ENCODE measurements around the gene AFF1. TPM values are rescaled to one million over a fixed set of nuclear protein-coding genes. Genes with fewer than 3 reads are reported as not detected.
"Not testable (repeated sequence)": the region's sequence is repeated elsewhere in the genome, so short reads cannot be mapped to it uniquely, and the experiment has no call there.

AFF1 gene
- polyA plus RNA-seq, 1 donor (not counting 4 experiments of a cell fraction or from before 2014, with no cell fraction given) = 14.4 TPM

DNA sequence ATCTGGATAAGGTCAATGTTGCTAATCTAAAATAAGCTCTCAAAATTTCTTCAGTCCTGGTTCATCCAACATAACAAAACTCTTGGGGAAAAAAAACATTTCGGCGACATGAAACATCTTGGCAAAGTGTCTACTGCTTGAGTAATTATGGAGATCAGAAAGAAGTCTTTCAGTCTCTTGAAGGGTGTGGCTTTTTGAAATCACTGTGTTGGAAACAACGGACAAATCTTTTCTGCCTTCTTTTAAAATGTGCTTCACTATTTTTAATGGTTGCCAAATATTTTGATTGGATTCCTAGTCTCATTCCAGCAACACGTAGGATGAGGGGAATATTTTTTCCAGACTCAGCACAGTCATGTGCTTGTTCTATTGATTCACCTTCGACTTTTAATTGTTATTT, 147.0 kb downstream of the AFF1 start:
- Histone ChIP-seq H3K27ac (ENCODE audit: control insufficient read depth, insufficient read depth, low read length) (no peak overlapping the region), H3K9ac (ENCODE audit: control insufficient read depth, extremely low read depth, insufficient read depth, low read length) (no peak overlapping the region), H3K79me2 (ENCODE audit: control insufficient read depth, insufficient read depth, low read length) (peaks cover 12% of the 10 kb centered on the region), H4K20me1 (ENCODE audit: control insufficient read depth, extremely low read depth, insufficient read depth, low read length) (no peaks in the 10 kb centered on the region), H3K4me1 (ENCODE audit: control insufficient read depth, extremely low read depth, insufficient read depth, low read length) (peaks cover 23% of the 10 kb centered on the region), H3K27me3 (ENCODE audit: control insufficient read depth, extremely low read depth, insufficient read depth, low read length) (no peaks in the 10 kb centered on the region), H3K36me3 (ENCODE audit: control insufficient read depth in 2 of 2, extremely low read depth in 1 of 2, insufficient read depth in 2 of 2, low read length in 2 of 2) (no peaks in the 10 kb centered on the region), H3K9me1 (ENCODE audit: control insufficient read depth, extremely low read depth, insufficient read depth, low read length) (no peaks in the 10 kb centered on the region), H2AFZ (ENCODE audit: control insufficient read depth, low read length) (no peak overlapping the region), H3K9me3 (ENCODE audit: control insufficient read depth, low read depth, low read length) (no peaks in the 10 kb centered on the region), H3K4me3 (ENCODE audit: control insufficient read depth in 2 of 3, extremely low read depth in 1 of 3, insufficient read depth in 2 of 3, low read depth in 1 of 3, low read length in 3 of 3) (no peak overlapping the region), H3K4me2 (ENCODE audit: control insufficient read depth, extremely low read depth, insufficient read depth, low read depth, low read length) (peak overlapping the region; percentile 24)
- FAIRE-seq (no peak), DNase-seq (ENCODE audit: low read depth, low spot score) (no peak)
- dilution Hi-C loops (cut with MboI; ENCODE audit: extremely low pct_ligation_motif_present, low sequenced_read_pairs) = no loop called here
- TF ChIP-seq, protein P1, sequence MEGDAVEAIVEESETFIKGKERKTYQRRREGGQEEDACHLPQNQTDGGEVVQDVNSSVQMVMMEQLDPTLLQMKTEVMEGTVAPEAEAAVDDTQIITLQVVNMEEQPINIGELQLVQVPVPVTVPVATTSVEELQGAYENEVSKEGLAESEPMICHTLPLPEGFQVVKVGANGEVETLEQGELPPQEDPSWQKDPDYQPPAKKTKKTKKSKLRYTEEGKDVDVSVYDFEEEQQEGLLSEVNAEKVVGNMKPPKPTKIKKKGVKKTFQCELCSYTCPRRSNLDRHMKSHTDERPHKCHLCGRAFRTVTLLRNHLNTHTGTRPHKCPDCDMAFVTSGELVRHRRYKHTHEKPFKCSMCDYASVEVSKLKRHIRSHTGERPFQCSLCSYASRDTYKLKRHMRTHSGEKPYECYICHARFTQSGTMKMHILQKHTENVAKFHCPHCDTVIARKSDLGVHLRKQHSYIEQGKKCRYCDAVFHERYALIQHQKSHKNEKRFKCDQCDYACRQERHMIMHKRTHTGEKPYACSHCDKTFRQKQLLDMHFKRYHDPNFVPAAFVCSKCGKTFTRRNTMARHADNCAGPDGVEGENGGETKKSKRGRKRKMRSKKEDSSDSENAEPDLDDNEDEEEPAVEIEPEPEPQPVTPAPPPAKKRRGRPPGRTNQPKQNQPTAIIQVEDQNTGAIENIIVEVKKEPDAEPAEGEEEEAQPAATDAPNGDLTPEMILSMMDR (optimal IDR thresholded peaks at IDR 0.05 in 1 of 3, IDR thresholded peaks at IDR 0.05 in 1 of 3, conservative IDR thresholded peaks at IDR 0.05 in 1 of 3; ENCODE audit: extremely low read depth in 1 of 3, insufficient read depth in 2 of 3, low read length in 3 of 3) = no peak
- no peak for TF ChIP-seq EZH2 (IDR thresholded peaks at IDR 0.05; ENCODE audit: low read length)

DNA sequence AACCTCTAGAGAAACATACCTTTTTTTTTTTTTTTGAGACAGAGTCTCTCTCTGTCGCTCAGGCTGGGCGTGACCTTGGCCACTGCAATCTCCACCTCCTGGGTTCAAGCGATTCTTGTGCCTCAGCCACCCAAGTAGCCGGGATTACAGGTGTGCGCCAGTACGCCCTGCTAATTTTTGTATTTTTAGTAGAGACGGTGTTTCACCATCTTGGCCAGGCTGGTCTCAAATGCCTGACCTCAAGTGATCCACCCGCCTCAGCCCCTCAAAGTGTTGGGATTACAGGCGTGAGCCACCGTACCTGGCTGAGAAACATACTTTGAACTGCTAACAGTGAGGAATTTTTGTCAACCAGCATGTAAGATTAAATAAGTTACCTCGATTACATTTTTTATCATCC, 150.9 kb downstream of the AFF1 start:
- H3K79me2 ChIP-seq (ENCODE audit: control insufficient read depth, insufficient read depth, low read length); H3K4me1 ChIP-seq (ENCODE audit: control insufficient read depth, extremely low read depth, insufficient read depth, low read length); H3K4me3 ChIP-seq (ENCODE audit: control insufficient read depth in 2 of 3, extremely low read depth in 1 of 3, insufficient read depth in 2 of 3, low read depth in 1 of 3, low read length in 3 of 3); H3K9me1 ChIP-seq (ENCODE audit: control insufficient read depth, extremely low read depth, insufficient read depth, low read length); H3K27me3 ChIP-seq (ENCODE audit: control insufficient read depth, extremely low read depth, insufficient read depth, low read length); H3K9ac ChIP-seq (ENCODE audit: control insufficient read depth, extremely low read depth, insufficient read depth, low read length); DNase-seq (ENCODE audit: low read depth, low spot score); H3K9me3 ChIP-seq (ENCODE audit: control insufficient read depth, low read depth, low read length); H4K20me1 ChIP-seq (ENCODE audit: control insufficient read depth, extremely low read depth, insufficient read depth, low read length); H3K4me2 ChIP-seq (ENCODE audit: control insufficient read depth, extremely low read depth, insufficient read depth, low read depth, low read length); dilution Hi-C loops (cut with MboI; ENCODE audit: extremely low pct_ligation_motif_present, low sequenced_read_pairs); H3K27ac ChIP-seq (ENCODE audit: control insufficient read depth, insufficient read depth, low read length); H2AFZ ChIP-seq (ENCODE audit: control insufficient read depth, low read length); FAIRE-seq; H3K36me3 ChIP-seq (ENCODE audit: control insufficient read depth in 2 of 2, extremely low read depth in 1 of 2, insufficient read depth in 2 of 2, low read length in 2 of 2): not testable (repeated sequence)

DNA sequence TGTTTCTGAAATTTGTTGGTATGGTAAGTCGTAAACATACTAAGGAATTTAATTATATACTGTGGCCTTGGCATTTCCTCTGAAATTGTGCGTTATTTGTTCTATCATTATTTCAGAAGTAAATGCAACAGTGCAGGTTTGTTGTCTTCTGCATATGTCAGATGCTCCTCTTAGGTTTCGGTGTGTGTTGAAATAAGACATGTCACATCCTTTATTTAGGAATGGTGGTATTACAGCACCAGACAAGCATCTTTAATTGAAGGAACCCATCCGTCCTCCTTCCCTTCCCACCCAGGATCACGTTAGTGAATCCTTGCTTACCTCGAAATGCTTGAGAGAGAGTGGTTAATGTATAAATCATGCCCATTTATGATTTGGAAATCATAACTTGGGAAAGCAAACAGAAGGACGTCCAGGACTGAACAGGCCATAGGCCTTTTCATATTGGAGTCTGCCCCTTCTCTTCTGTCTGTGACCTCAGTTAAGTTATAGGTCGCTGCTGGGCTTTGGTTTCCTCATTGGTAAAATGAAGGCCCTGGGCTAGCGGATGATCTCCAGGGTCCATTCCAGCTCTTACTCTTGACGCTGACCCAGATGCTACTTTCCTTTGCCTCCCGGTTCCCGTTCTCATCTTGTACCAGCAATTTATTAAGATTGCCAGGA, 151.5 kb downstream of the AFF1 start:
- H4K20me1 ChIP-seq (ENCODE audit: control insufficient read depth, extremely low read depth, insufficient read depth, low read length) = no peaks in the 10 kb centered on the region
- peaks cover 10% of the 10 kb centered on the region for H3K4me1 ChIP-seq (ENCODE audit: control insufficient read depth, extremely low read depth, insufficient read depth, low read length)
- TF ChIP-seq, protein P1 (optimal IDR thresholded peaks at IDR 0.05 in 1 of 3, IDR thresholded peaks at IDR 0.05 in 1 of 3, conservative IDR thresholded peaks at IDR 0.05 in 1 of 3; ENCODE audit: extremely low read depth in 1 of 3, insufficient read depth in 2 of 3, low read length in 3 of 3) = no peak
- TF ChIP-seq EZH2 (IDR thresholded peaks at IDR 0.05; ENCODE audit: low read length) = no peak
- H3K36me3 ChIP-seq (ENCODE audit: control insufficient read depth in 2 of 2, extremely low read depth in 1 of 2, insufficient read depth in 2 of 2, low read length in 2 of 2) = no peaks in the 10 kb centered on the region
- DNase-seq (ENCODE audit: low read depth, low spot score) (no peak), FAIRE-seq (no peak)
- no peaks in the 10 kb centered on the region for H3K27me3 ChIP-seq (ENCODE audit: control insufficient read depth, extremely low read depth, insufficient read depth, low read length)
- dilution Hi-C loops (cut with MboI; ENCODE audit: extremely low pct_ligation_motif_present, low sequenced_read_pairs) = no loop called here
- no peak overlapping the region for H3K4me3 ChIP-seq (ENCODE audit: control insufficient read depth in 2 of 3, extremely low read depth in 1 of 3, insufficient read depth in 2 of 3, low read depth in 1 of 3, low read length in 3 of 3)
- no peaks in the 10 kb centered on the region for H3K9me3 ChIP-seq (ENCODE audit: control insufficient read depth, low read depth, low read length)
- H3K4me2 ChIP-seq (ENCODE audit: control insufficient read depth, extremely low read depth, insufficient read depth, low read depth, low read length) = no peak overlapping the region
- H3K9me1 ChIP-seq (ENCODE audit: control insufficient read depth, extremely low read depth, insufficient read depth, low read length) = no peaks in the 10 kb centered on the region
- peaks cover 3% of the 10 kb centered on the region for H3K79me2 ChIP-seq (ENCODE audit: control insufficient read depth, insufficient read depth, low read length)
- H2AFZ ChIP-seq (ENCODE audit: control insufficient read depth, low read length) = no peak overlapping the region
- H3K27ac ChIP-seq (ENCODE audit: control insufficient read depth, insufficient read depth, low read length) = no peak overlapping the region
- H3K9ac ChIP-seq (ENCODE audit: control insufficient read depth, extremely low read depth, insufficient read depth, low read length) = no peak overlapping the region

Data from keratinocyte (primary cell).